Ureter (tissue), 1 donor: ENCODE measurements around the gene MGLL. TPM values are rescaled to one million over a fixed set of nuclear protein-coding genes. Genes with fewer than 3 reads are reported as not detected.
"Not testable (repeated sequence)": the region's sequence is repeated elsewhere in the genome, so short reads cannot be mapped to it uniquely, and the experiment has no call there.

Experiments
- DNase-seq: peaks from one replicate; pipeline ENCODE4 v3.0.0-alpha.2; 2020; ENCODE audit warnings: low spot score
- total RNA-seq: library from RNA; stranded (reverse); gene quantifications from one replicate; pipeline ENCODE4 v1.2.4, GENCODE V29; 2023
- donor health status: DM: yes; HTN: yes; CAD: no.

Gene MGLL
- total RNA-seq, 1 donor from 2014 or later = 75.1 TPM

DNA sequence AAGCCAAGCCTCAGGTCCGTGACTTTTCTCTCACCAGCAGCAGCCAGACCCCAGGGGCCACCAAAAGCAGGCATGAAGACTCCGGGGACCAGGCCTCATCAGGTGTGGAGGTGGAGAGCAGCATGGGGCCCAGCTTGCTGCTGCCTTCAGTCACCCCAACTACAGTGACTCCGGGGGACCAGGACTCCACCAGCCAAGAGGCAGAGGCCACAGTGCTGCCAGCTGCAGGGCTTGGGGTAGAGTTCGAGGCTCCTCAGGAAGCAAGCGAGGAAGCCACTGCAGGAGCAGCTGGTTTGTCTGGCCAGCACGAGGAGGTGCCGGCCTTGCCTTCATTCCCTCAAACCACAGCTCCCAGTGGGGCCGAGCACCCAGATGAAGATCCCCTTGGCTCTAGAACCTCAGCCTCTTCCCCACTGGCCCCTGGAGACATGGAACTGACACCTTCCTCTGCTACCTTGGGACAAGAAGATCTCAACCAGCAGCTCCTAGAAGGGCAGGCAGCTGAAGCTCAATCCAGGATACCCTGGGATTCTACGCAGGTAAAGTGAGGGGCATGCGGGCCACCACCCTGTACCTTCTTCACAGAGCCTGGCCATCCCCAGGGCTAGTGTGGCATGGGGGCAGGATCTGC, 161.6 kb downstream of the MGLL start:
- no peak for DNase-seq

DNA sequence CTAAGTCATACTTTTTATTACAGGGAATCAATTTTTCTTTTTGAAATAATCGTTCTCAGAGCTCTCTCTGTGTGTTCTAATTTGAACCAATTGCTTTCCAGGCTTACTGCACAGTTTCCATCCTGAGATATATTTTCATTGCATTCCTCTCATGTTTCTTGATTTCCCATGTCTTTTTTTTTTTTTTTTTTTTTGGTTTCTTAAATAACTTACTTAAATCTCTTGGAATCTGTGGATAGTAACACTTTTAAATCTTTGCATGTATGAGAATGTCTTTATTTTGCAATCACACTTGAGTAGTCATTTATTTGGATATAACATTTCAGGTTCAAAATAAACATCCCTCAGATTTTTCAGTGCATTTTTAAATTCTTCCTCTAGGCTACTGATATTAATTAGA, 164.1 kb downstream of the MGLL start:
- DNase-seq = no peak

DNA sequence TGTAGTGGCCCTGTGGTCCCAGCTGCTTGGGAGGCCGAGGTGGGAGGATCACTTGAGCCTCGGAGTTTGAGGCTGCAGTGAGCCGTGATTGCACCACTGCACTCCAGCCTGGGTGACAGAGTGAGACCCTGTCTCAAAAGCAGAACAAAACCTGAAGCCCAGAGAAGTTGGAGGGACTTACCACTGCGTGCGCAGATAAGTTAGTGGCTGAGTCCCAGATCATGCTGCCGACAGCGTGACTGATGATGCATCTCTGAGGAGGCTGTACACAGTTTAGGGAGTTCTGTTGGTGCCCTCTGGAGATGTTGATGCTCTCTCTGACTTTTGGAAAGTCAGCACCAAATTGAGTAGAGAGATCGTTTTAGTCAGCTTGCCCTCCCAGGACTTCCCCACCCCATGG, 165.4 kb downstream of the MGLL start:
- DNase-seq = no peak

DNA sequence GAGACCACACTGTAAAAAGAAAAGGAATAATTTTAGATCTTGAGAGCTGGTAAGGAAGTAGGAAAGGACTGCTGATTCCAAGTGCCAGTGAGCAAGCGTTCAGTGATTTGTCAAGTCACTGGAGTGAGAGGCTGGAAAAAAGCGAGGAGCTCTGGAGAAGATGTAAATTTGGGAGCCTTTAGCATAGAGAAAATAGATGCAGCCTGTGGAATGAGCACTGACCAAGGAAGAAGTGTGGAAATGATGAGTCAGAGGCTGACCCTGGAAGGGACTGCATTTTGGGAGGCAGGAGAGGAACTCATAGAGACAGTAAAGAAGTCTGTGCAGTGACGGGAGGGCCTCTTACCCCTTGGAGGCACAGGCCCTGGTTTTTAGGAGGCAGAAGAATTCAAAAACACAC, 166.7 kb downstream of the MGLL start:
- DNase-seq = no peak

DNA sequence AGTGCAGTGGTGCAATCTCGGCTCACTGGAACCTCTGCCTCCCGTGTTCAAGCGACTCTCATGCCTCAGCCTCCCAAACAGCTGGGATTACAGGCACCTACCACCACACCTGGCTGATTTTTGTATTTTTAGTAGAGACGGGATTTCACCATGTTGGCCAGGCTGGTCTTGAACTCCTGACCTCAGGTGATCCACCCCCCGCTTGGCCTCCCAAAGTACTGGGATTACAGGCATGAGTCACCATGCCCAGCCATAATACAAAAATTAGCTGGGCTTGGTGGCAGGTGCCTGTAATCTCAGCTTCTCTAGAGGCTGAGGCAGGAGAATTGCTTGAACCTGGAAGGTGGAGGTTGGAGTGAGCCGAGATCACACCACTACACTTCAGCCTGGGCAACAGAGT, 167.3 kb downstream of the MGLL start:
- DNase-seq = not testable (repeated sequence)

DNA sequence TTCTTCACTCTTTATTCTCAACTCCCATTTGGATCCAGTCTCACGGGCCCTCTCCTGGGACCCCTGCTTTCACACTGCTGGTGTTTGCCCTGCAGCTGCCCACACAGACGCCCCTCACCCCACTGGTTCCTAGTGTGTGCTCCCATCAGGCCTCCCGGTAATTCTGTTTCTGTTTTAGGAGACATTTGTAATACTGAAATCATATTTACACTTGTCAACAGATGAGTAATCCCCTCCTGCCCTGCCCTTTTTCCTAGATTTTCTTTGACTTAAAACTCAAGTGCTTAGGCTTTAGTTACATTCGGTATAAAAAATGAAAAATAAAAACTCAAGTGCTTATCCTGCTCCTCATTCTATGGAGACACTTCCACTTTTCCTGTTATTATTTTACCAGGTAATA, 167.9 kb downstream of the MGLL start:
- DNase-seq = no peak

DNA sequence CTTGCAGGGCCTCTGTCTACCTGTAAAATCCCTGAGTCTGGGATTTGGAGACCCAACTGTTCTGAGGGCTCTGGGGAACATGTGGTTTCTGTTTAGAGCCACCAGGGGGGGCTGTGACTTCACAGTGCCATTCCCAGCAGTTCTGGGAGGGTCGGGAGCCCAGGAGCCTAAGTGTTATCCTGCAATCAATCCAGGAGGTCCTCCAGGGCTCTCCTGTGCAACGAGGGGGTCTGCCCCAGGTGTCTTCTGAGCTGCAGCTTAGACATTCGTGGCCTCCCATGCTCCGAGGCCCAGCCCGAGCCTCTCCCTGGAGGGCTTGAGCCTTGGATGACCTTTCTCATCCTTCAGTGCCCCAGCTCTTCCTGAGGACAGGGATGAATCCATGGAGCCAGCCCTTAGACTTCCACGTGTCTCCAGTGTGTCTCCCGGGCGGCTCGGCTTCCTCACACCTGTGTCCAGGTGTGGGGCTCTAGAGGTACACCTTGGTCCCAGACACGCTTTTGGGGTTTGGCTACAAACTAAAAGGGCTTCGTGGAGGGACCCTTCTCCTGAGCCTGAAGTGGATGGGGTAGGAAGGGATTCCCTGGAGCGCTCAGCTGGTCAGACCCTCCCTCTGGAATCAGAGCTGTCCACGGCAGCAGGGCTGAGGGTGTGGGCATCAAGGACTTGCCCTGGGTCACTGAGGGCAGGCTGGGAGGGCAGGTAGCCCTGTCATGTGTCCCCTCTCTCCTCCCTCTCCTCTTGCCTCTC, 169.9 kb downstream of the MGLL start:
- no peak for DNase-seq

DNA sequence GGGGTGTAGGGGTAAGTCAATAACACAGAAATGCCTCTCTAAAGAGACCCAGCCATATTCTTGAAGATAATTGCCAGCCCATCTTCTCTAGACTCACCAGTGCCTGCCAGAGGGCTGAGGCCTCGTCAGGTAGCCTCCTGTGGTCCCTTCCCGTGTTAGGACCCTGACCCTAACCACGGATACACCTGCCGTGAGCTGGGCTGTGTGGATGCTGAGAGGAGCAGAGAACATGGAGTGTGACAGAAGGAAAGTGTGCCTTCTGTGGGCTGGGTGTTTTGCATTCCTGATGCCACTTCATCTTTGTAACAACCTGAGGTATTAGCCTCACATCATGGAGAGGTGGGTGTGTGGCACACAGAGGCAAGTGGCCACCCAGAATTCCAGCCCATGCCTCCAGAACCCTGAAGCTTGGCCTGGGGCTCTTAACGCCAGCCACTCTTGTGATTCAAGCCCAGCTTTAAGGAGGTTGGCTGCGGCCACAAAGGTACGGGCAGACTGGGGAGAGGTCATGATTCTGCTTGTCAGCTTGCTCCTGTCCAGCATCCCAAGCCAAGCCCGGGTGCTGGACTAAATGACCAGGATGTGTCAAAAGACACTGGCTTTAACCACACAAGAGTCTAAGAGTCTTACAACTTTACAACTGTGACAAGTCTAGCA, 170.7 kb downstream of the MGLL start:
- no peak for DNase-seq

DNA sequence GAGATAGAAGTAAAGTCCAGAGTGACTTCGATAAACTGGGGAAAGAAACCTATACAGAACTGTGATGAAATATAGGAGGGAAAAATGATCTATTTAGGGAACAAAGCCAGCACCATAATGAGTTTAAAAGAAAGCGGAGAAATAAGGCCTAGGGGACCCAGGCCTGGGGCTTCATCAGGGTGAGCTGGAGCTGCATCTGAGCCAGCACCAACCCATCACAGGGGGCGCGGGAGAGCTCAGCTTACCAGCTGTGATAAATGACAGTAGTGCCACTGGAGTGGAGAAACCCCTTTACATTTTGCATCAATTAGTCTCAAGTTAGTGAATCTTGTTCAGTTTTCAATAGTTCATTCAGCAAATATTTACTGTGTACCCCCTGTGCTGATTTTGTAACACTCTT, 172.1 kb downstream of the MGLL start:
- DNase-seq = no peak

DNA sequence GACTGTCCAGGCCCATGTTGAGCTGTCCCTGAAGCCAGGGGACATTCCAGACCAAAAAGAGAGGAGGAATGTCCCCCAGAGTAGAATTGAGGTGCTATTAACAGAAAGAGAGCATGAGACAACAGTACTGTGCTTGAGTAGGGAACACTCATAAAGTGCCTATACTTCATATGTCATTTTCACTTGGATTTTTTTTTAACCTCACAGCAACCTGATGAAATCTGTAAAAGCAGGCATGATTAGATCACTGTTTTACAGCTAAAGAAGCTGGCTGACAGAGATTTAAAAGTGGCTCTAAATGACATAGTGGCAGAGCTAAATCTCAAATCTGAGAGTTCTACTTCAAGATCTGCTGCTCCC, 174.5 kb downstream of the MGLL start:
- DNase-seq = no peak

DNA sequence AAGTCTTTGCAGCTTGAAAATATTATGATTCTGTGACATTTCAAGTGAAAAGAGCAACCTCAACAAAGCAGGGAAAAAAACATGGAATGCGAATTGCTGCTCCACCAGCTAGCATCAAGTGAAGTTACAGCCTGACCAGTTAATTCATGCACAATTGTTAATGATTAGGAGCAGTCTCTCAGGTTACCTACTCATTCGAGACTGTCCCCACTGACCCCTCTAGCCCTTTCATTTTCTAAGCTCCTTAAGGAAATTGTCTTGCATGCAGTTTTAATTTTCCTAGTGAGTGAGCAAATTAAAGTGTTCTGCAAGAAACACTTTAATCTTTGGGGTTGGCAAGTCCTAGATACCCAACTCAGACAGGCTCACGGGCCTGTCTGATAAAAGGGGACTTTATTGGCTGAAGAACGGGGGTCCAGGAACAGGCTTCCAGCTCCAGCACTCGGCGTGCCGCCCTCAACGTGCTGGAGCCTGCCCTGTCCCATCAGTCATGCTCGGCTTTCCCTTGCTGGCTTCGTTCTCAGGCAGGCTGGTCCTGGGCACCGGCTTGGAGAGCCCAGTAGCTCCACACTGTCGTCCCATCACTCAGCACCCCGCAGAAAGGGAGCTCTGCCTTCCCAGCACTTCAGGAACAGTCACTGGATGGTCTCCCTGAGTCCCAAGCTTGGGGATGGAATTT, 175.0 kb downstream of the MGLL start:
- DNase-seq = no peak

DNA sequence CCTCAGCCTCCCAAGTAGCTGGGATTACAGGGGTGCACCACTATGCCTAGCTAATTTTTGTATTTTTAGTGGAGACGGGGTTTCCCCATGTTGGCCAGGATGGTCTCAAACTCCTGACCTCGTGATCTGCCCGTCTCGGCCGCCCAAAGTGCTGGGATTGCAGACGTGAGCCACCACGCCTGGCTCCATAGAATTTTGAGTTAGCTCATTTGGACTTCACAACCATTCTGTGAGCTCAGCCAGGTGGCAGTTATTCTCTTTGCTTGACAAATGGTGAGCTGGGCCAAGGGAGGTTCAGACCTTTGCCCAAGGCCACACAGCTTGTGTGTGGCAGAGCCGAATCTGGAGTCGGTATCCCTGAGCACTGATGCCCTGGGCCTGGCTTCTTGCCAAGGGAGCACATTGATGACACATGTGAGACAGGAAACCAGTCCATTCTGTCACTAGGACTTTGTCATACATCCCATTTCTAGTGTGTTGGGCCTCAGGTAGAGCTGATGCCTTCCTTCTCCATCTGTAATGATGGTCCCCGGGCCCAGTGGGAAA, 175.7 kb downstream of the MGLL start:
- no peak for DNase-seq

DNA sequence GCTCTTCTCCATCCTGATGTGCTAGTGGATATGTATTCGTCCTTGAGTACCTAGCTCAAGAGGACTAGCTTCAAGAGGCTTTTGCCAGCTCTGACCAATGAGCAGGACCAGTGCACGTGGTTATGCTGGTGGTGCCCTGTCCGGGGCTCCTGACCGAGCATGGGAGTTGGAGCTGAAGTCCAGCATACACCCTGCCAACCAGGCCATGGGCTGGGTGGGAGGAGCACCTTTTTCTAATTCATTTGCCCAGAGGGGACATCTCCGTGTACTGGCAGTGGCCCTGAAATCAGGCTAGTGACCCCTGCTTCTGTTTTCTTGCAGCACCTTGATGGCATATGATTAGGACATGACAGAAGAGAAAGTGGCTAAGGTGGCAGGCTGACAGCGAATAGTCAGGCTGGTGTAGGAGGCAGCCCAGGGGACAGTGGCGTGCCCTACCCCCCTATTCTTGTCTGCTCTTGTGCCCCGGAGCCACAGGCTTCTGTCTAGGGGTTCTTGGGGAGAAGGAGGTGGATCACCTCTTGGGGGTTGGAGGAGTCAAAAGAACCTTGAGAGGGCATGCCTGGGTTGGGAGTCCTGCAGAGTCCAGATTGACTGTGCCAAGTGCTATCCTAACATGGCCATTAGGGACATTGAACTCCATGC, 176.8 kb downstream of the MGLL start:
- DNase-seq = no peak

DNA sequence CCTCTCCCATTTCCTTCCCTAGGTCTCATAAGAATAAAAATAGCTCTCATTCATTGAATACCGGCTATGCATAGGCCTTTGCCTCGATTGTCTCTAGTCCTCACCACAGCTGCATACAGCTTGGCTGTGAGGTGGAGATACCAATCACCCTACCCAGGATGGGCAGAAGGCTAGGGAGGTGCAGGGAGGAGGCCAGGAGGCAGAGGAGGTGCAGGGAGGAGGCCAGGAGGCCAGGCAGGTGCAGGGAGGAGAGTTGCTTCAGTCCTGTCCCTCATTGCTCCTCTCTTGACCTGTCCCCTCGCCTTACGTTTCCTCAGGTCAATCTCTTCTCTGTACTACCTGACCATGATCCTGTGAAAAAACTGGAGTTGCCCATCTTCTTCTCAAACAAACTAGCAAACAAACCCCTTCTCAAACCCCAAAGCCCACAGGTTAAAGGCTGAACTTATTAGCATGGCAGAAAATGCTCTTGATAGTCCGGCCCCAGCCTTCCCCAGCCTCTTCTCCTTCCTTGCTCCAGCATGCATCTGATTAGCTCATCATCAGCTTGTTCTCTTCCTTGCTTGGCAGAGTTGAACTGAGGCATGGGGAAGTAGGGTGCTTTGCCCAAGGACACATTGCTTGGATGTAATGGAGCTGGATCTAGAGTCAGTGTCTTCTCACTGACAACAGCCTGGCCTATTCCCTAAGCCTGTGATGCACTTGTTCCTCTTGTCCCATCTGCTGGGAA, 177.5 kb downstream of the MGLL start:
- no peak for DNase-seq

DNA sequence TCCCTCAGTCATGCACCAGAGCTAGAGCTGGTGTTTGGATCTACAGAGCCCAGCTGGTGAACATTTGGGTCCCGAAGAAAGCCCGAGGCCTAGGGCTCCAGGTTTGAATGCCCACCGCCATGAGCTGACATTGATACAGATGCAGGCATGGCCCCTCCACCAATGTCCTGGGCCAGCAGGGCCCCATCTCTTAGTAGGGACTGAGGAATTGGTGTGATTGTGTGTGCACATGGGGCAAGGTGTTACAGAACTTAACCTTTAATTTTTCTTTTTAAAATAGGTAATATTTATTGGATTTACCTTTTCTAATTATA, 182.3 kb downstream of the MGLL start:
- no peak for DNase-seq

DNA sequence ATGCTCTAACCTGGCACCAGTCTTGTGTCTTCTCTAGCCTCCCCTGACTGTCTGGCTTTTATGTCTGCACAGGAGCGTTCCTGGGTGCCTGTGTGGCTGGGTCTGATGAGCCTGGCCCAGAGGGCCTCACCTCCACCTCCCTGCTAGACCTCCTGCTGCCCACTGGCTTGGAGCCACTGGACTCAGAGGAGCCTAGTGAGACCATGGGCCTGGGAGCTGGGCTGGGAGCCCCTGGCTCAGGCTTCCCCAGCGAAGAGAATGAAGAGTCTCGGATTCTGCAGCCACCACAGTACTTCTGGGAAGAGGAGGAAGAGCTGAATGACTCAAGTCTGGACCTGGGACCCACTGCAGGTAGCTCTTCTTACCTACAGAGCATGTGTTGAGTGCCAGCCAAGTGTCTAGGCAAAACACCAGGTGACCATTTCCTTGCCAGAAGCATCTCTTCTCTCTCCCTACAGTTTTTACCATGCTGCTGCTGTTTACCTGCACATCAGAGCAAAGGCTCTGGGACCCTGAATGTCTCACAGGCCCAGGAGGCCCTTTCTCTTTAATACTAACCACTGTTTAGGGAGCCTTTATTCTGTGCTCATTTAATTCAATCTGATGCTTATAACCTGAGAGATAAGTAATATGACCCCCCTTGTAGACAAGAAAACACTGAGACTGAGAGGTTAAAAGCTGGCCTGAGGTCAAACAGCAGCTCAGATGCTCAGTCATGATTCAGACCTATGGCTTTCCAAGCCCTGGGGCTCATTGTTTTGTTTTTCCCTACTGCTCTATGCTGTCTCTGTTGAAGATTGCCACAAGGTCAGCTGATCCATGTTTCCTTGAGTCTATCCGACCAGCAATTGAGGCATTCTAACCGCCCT, 182.9 kb downstream of the MGLL start:
- no peak for DNase-seq
